GM21717 (cell line): Measurements from ENCODE around the gene PARD3B.

ENCODE experiments used
- ATAC-seq: cut with Tn5 transposase; IDR thresholded peaks from one replicate; pipeline ENCODE4 v1.9.1; 2021; ENCODE audit warnings: mild to moderate bottlenecking, moderate library complexity; ENCODE audit not compliant: unreplicated experiment

The PARD3B gene

DNA sequence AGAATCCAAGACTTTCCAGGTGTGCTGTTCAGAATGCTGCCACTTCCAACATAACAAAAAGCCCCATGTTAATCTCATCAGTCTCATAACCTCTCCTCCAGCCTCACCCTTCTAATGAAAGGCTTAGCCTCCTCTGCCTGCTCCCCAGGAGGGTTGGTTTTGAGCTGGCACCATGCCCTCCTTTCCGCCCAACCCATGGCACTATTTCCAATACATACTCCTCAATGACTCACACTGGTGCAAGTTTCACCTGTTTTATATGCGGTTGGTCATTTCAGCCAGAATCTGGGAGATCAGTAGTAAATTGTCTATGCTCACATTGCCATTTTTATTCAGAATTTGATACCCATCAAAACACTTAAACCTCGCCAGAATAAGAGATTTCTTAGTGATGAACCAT is 979.4 kb downstream of the PARD3B start:
- ATAC-seq: no peak

DNA sequence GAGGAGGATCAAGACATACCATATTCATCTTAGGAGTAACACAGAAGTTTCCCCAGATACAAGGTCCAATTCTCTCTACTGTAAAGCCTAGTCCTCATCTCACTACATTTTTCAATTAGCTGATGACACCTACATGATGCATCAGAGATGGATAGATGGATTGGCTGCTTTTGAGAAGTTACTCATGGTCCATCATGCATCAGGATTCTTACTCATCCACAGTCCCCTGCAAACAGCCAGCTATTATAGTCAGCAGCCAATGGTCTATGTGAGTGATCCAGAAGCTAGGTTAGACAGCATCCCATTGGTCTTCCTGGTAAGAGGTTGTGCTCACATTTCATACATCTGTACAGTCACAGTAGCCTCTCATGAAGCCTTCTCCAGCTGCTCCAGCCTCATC is 982.5 kb downstream of the PARD3B start:
- ATAC-seq: no peak

DNA sequence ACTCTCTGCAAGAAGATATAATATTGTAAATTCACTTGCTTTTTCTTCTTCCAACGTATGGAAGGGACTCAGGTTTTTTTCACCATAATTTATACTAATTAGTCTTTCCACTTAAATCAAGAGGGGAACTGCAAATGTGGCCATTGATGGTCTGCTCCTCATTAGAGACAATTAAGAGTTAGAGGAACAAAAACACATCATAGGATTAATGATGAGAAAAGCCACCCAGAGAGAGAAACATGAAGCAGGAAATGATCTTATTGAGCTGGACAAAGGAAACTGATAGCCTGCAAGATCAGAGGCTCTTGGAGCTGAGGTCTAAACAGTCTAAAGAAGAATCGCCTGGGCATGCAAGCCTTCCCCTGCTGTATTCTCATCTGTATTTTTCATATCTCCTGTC is 985.8 kb downstream of the PARD3B start:
- ATAC-seq: no peak

DNA sequence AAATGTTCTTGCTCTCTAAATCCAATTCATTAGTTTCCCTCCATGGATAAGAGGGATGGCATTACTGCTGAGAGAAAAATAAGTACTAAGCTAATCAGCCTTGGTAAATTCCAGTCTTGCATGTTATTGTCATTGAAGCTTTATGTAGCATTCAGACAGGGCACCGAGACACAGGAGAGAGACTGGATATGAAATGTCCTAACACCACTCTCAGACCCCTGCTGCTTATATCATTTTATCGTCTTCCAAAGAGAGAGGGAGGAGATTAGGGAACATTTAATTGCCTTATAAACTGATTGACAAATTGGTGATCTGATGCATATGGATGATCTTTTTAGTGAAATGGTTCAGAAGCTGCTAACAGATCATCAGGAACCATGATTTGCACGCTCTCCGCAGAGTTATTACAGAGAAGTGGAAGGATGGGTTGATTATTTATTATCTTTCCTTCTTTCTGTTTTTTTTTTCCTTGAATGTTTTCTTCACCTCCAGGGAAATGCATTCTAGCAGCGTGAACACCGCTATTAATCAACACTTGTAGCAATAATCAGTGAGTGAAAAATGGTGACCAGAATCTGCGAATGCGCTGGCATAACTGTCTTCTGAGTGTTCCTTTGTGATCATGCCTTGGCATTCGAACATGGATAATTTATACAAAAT is 986.3 kb downstream of the PARD3B start:
- no peak for ATAC-seq

DNA sequence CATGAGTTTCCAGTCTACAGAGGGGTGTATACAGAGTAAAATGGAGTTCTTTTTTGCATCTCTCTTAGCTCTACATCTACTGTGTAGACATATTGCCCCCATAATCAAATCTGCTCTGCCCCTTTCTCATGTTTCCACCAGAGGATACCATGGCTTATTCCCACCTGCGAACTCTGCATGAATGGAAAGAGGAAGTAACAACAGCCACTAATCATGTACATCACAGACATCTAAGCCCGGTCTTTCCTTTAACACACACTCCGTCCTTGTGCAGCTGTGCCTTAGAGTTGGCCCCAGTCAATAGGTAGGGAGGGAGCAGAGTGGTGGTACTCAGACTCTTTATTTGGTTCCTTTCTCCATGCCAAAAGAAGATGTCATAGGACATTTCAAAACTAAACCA is 989.7 kb downstream of the PARD3B start:
- ATAC-seq: no peak

DNA sequence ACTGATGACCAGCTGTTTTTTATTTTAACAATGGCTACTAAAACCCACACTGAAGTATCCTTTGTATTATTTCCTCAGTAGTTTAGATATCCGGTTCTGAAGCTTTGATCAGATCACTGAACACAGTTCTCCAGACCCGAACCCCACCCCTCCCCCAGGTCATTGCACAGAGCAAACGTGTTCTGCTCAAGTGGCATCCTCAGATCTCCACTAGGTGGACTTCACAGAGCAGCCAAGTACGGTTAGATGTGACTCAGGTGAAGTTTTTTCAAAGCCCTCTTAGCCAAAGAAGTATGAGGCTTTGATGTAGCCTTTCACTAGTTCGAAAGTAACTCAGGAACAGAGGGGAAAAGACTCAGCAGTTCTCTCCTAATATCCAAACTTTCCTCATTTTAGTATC is 994.3 kb downstream of the PARD3B start:
- no peak for ATAC-seq

DNA sequence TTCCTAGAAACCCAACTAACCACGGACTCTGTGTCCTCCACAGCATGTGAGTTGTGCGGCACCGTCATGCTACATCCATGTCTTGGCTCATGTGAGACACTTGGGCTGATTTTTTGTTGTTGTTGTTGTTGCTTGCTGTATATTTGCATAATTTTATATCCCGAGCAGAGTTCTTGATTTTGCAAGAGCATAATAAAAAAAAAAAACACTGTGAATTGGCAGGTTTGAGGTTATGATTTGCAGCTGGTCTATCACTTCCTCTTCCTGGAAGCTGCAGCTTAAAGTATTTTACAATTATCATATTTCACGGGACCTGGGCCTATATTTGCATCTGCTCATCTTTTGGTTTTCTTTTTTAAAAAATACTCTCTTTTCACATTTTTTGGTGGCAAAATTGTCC is 994.8 kb downstream of the PARD3B start:
- ATAC-seq: no peak

DNA sequence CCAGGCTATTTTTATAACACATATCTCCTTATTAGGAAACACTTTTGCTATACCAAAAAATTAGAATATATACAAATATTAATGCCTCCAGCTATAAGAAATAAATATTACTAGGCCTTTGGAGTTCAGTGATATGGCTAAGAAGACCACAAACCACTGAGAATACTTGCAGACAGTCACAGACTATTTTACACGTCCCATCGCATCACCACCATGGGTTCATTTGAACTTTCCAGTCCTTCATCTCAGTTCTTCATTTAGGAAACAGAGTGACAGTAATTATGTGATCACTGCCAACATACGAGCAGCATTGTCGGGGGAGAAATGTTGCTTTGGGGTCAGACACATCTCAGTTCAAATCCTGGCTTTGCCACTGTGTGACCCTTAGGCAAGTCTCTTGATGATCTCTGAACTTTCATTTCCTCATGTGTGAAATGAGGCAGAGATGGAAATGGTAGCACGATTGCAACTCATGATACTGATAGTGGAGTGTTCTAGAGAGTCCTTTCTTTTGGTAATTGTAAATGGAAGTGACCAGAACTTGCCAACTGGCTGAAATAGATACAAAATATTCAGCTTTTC is 998.1 kb downstream of the PARD3B start:
- no peak for ATAC-seq

DNA sequence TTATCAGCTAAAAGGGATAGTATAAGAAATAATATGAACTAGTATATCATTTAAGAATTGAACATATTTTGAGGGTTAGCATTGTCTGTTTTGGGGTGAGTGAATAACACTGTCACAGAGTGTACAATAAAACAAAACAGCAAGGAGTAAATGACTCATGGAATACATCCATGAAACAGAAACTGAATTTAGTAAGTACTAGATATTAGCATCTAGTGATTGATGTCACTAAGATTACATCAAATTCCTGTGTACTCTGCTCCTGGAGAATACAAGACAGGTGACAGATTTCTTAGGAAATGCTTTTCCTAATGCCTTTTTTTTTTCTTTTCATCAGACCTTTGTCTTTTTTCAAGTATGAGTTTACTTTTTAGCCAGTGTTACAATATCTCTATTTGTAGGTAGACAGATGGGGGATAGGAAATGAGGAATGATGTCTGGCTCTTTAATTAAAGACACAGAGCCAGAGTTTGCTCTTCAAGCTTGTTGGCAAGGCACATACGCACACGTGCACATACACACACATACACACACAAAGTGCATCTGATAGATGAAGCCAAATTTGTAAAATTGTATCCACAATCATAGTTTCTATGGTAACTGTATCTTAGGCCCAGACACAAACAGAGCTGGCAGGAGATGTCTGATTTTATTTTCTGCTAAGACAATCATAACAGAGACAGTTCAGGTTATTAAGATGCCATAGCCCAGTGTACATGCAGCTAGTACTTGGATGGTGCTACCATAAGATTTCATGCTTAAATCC is 998.8 kb downstream of the PARD3B start:
- no peak for ATAC-seq

DNA sequence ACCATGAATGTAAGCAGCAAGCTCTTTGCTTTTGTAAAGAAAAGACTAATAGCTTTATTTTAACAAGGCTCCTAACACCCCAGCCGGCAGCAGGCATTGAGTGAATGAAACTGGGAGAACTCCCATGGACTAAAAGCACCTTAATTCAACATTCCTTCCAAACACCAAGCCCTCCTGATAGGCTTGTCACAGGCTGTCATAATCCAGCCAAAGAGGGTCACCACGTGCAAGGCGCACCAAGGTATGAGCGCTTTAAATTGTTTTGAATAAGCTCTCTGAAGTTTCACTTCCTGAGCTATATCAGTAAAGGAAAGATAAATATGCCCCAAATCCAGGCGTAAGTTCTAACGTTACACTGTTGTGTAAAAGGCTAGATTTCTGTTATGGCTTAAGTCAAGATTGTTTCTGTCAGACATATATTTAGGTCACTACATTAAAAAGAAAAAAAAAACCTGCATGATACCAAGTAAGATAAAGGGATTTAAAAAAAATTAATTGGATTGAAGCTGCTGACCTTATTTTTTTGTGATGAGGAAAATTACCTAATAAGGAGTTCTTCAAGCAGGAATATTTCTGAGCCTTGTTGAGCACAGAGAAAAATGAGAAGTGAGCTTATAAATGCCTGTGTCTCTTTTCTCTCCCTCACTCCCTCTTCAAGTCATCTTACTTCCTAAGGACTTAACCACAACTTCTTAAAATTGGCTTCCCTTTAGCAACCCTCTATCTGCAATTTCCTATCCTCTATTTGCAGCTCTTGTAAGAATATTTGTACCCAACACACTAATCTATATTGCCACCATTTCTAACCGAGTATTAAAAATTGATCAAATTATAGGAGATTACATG is 1000.9 kb downstream of the PARD3B start:
- ATAC-seq: no peak

DNA sequence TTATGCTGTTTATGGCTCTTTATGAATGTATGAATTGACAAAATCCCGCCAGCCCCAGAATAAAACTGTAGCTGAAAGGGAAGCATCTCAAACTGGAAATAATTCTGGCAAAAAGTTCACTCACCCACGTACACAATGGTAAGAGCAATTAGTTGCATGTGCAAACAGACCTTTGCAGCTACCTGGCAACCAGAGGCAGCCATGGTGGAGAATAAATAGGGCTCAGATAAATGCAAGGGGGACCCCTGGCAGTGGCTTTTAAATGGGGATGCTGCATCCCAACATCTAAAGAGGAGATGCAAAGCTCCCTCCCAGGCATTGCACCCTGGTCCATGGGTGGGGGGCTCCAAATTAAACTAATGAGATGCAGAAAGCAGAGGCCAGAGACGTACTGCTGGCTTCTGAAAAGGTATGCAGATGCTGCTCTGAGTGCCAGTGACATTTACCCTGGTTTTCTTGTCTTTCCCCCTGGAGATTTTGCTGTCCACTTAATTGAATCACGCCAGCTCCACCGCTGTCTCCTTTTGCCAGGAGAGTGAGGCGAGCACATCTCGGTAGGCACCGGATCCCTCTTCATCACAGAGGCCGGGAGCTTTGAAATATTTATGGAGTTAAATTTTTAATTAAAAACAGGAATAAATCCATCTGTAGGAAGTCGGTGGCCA is 1010.4 kb downstream of the PARD3B start:
- no peak for ATAC-seq

DNA sequence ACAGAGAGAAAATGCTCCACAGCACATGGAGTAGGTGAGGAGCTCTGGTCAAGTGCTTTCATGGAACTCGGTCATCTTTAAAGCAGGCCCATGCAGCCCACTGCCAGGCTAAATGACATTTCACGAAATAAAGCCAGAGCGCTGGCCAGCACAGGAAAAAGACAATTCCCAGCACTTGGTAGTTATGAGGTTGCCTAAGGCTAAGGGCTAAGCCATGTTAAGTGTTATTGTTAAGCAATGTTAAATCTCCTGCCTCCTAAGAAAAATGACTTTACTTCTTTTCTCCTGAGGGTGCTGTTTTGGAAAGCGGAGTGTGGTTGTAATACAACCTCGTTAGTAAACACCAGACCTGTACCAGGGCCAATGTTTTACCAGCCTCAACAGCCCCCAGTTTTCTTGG is 1011.1 kb downstream of the PARD3B start:
- no peak for ATAC-seq

DNA sequence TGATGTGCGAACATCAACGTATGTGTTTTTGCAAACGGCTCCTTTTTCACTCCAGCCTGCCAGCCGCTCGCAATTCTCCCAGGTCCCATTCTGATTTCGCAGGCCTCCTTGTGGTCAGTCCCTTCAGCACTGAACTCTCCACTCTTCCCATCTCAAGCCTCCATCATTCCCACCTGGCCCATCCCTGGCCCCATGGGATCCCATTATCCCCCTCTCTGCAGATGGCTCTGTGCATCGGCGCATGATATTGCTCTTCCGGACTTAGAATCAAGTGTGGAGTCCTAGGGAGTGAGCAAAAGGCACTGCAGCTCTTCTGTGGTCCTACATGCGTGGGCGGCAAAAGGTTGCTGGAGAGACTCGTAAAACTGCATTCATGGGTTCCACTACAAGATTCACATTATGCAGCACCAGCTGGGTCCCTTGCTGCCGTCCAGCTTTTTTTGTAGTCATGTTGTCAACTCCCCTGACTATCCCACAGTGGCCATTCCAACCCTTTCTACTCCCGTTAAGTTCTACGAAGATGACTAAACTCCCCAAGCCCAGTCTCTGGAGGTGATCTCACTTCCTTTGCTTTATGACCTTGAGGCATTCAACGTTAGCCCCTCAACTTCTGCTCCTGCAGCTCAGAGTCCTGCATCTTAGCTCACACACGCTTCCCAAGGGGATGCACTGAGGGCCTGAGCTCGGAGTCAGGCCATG is 1011.7 kb downstream of the PARD3B start:
- no peak for ATAC-seq

DNA sequence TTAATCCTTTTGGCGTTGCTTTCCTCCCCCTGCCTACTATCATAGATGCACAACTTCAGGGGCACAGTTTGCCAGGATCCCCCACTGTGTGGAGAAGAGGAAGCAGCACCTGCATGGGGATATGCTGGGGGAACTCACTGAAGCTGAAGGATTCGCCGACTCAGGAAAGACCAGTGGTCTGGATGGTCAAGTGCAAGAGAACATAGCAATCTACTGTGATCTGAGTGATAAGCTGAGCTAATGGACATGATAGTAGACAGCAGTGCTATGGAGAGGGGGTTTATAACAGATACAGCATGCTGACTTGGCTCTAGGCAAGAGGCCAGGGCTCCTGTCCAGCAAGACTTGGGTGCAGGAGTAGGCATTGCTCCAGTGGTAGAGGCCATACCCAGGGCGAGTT is 1012.6 kb downstream of the PARD3B start:
- ATAC-seq: no peak

DNA sequence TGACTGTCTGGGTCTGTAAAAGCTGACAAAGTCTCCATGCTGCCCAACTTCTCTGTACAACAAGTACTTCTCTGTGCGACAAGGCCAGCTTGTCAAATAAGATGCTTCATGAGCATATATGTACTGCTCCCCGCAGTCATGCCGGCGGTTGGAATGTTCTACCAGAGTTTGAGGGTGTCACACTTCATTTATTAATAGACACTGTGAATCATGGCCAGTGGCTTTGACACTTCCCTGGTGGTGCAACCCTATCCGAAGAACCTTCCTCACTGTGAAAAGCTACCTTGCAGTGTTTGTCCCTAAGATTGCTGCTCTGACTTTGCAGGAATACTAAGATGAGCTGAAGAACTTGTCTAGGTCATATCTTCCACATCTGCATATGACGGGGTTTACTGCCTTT is 1016.2 kb downstream of the PARD3B start:
- ATAC-seq: no peak

DNA sequence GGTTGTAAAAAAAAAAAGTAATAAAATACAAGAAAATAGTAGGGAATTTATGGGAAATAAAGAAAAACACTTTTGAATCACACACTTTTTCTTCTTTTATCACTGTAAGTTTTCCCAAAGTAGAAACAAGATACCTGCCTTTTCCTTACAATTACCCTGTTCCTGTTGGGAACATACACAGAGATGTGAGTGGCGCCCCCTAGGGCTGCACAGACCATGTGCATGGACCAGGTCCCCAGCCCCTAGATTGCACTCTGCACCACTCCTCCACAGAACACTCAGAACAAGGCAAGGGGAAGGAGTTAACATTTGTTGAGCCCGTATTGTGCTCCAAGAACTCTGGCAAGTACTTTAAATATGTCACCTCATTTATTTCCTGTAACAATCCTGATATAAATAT is 1018.4 kb downstream of the PARD3B start:
- no peak for ATAC-seq

DNA sequence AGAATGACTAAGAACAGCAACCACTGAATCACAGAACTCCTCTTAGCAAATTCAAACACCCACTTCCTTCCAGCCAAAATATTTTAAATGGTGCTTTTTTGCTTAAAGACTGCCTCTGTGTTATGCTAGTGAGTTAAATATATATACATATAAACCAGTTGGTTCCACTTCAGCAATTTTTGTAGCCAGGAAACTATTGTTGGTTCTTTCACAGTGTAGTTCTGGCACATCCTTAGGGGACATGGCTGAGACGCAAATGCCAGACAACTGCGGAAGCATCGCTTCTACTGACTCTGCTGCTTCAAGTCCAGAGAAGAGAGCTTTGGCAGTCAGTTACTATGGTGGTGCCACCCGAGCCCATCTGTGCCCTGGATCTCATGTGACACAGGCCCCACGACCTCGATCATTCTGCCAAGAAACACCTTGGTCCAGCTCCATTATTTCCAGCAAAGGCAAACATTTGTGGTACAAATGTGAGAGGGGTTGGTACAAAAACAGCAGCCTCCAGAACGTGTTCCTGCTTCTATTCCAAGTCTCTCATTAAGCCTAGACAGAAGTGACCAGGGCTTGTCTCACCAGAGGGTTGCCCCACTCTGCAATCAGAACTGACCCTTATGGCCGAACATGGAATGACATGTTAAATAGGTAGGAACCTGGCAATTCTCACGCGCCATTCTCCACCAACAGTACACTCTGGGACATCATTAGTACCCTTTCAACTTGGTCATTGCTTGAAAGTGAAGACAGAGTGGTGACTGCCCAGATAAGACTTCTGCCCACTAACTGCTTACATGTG is 1019.3 kb downstream of the PARD3B start:
- ATAC-seq: no peak

DNA sequence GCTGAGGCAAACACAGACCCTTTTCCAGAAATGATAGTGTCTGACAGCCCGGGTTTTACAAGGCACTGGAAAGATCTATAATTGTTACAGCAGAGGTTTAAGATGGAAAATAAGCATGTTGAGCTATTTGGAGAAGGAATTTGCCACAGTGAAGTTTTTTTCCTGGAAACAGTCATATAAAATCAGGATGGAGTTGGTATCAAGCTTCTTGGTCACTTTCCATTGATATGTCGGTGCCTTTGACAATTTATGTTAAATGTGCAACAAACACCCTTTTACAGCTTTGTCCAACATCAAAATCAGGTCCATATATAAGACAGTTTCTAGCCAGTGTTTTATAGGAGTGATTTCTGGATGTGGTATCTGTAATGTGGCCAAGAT is 1019.9 kb downstream of the PARD3B start:
- ATAC-seq: no peak

DNA sequence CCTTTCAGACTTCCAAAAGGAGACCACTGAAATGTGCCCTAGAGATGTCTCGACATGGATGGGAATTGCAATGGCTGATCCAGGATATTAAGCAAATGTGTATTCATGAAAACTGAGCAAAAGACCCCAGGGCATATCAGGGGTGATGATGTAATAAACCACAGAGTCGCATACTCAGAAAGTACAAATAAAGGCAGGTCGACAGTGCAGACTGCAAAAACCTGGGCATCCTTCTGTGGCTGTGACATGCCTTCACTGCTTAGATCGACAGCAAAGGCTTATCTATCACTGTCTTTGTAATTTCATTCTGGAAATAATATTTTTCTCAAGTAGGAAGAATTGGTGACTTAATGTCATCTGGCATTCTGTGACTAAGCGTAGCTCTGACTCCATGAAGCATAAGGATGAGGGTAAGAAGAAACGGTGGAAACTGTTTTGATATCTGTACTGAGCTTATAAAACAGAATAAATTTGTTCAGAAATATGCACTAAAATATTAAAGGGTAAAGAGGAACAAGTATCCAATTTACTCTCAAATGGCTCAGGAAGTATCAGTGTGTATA is 1021.4 kb downstream of the PARD3B start:
- ATAC-seq: no peak
